WTC11 (cell line): ENCODE measurements around the gene TNIK.

Experiments used
- SMAD3 ChIP-seq: sonication (generic); formaldehyde crosslinking; IDR thresholded peaks from 2 replicates; pipeline ENCODE4 v1.8.0; 2022; ENCODE audit warnings: missing genetic modification reagents, mild to moderate bottlenecking, borderline replicate concordance
- TF ChIP-seq, protein P1 (sequence below): sonication (generic); formaldehyde crosslinking; IDR thresholded peaks from 2 replicates; pipeline ENCODE4 v1.8.0; 2022; ENCODE audit warnings: mild to moderate bottlenecking, missing genetic modification reagents
- TF ChIP-seq, protein P2 (sequence below): fragments of 200-600 bp; IDR thresholded peaks from 2 replicates; pipeline ENCODE4 v1.8.0; 2022; ENCODE audit warnings: antibody characterized with exemption
- TF ChIP-seq, protein P3 (sequence below): sonication (generic); formaldehyde crosslinking; IDR thresholded peaks from 2 replicates; pipeline ENCODE4 v1.8.1; 2023; ENCODE audit warnings: mild to moderate bottlenecking, missing genetic modification reagents, moderate library complexity
- TF ChIP-seq, protein P4 (sequence below): sonication (generic); formaldehyde crosslinking; IDR thresholded peaks from 2 replicates; pipeline ENCODE4 v1.8.1; 2022; ENCODE audit warnings: low read depth, missing genetic modification reagents, borderline replicate concordance

DNA sequence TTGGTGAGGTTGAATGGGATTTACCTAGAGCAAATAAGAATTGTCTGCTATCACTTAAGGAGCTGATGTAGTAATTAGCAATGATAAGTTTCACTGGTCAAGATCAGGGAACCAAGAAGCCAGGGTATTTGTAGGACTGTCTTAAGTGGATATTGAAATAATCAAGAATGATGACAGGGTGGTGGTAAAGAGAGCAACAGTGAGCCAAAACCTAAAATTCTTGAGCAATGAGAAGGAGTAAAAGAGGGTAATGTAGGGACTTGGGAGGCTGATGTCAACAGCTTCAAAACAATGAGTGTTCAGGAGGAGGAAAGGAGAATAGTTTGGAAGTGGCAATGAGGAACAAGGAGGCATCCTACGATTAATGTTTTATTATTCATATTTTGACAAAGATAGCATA is 402.1 kb downstream of the TNIK start:
- TF ChIP-seq, protein P1, sequence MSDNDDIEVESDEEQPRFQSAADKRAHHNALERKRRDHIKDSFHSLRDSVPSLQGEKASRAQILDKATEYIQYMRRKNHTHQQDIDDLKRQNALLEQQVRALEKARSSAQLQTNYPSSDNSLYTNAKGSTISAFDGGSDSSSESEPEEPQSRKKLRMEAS (CRISPR knock-in tag) = no peak
- TF ChIP-seq, protein P2, sequence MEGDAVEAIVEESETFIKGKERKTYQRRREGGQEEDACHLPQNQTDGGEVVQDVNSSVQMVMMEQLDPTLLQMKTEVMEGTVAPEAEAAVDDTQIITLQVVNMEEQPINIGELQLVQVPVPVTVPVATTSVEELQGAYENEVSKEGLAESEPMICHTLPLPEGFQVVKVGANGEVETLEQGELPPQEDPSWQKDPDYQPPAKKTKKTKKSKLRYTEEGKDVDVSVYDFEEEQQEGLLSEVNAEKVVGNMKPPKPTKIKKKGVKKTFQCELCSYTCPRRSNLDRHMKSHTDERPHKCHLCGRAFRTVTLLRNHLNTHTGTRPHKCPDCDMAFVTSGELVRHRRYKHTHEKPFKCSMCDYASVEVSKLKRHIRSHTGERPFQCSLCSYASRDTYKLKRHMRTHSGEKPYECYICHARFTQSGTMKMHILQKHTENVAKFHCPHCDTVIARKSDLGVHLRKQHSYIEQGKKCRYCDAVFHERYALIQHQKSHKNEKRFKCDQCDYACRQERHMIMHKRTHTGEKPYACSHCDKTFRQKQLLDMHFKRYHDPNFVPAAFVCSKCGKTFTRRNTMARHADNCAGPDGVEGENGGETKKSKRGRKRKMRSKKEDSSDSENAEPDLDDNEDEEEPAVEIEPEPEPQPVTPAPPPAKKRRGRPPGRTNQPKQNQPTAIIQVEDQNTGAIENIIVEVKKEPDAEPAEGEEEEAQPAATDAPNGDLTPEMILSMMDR = no peak
- TF ChIP-seq SMAD3 (CRISPR knock-in tag) = no peak
- TF ChIP-seq, protein P3, sequence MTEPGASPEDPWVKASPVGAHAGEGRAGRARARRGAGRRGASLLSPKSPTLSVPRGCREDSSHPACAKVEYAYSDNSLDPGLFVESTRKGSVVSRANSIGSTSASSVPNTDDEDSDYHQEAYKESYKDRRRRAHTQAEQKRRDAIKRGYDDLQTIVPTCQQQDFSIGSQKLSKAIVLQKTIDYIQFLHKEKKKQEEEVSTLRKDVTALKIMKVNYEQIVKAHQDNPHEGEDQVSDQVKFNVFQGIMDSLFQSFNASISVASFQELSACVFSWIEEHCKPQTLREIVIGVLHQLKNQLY = no peak
- TF ChIP-seq, protein P4, sequence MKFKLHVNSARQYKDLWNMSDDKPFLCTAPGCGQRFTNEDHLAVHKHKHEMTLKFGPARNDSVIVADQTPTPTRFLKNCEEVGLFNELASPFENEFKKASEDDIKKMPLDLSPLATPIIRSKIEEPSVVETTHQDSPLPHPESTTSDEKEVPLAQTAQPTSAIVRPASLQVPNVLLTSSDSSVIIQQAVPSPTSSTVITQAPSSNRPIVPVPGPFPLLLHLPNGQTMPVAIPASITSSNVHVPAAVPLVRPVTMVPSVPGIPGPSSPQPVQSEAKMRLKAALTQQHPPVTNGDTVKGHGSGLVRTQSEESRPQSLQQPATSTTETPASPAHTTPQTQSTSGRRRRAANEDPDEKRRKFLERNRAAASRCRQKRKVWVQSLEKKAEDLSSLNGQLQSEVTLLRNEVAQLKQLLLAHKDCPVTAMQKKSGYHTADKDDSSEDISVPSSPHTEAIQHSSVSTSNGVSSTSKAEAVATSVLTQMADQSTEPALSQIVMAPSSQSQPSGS = no peak
